ENCODE data around the gene RASSF10.

DNA sequence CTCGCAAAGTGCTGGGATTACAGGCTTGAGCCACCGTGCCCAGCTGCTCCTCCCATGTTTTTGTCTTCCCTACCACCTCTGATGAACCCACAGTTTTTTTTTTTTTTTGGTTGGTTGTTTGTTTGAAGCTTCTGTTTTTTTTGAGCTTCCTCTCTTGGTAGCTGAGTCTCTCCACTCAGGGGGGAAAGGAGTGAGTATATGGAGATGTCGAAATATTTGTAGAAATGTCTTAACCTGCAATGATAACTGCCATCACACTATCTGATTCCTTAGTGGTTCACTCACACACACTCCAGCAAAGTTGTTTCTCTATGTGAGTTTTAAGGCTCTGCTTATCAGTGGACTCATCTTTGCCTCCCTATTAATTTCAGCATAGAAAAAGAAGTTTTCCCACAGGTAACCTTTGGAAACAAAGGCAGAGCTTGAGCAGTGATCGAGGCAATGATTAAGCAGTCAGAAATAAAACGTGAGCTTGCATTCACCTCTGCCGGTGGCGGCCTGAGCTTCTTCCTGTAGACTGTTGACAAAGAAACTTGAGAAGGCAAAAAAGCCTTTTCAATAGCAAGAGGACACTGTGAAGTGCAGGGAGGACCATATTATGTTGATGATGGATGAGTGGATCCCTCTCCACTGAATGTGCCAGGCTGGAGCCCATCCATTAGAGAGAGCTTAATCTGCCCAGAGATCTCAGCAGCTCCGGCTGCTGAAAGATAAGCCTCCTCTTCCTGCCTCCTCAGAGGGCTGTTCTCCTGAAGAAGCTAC is 29.0 kb upstream of the RASSF10 start:
- TF ChIP-seq, protein P1, sequence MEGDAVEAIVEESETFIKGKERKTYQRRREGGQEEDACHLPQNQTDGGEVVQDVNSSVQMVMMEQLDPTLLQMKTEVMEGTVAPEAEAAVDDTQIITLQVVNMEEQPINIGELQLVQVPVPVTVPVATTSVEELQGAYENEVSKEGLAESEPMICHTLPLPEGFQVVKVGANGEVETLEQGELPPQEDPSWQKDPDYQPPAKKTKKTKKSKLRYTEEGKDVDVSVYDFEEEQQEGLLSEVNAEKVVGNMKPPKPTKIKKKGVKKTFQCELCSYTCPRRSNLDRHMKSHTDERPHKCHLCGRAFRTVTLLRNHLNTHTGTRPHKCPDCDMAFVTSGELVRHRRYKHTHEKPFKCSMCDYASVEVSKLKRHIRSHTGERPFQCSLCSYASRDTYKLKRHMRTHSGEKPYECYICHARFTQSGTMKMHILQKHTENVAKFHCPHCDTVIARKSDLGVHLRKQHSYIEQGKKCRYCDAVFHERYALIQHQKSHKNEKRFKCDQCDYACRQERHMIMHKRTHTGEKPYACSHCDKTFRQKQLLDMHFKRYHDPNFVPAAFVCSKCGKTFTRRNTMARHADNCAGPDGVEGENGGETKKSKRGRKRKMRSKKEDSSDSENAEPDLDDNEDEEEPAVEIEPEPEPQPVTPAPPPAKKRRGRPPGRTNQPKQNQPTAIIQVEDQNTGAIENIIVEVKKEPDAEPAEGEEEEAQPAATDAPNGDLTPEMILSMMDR (IDR thresholded peaks at IDR 0.05; ENCODE audit: poor library complexity, severe bottlenecking), result no peak
- TF ChIP-seq POLR2AphosphoS5 (IDR thresholded peaks at IDR 0.05) (no peak), RAD21 (conservative IDR thresholded peaks at IDR 0.05) (no peak), TAF1 (IDR thresholded peaks at IDR 0.05; ENCODE audit: low read depth) (no peak), EP300 (conservative IDR thresholded peaks at IDR 0.05; ENCODE audit: poor library complexity, severe bottlenecking) (no peak)

Measured in neural cell (in vitro differentiated cells).